Prostate gland (tissue), 2 donors: Measurements from ENCODE around the gene RPA1.

ENCODE experiments used
- POLR2A ChIP-seq: fragments of 450-650 bp; IDR thresholded peaks from one replicate; pipeline ENCODE4 v1.6.1; 2016; ENCODE audit warnings: antibody characterized with exemption, mild to moderate bottlenecking
- POLR2AphosphoS5 ChIP-seq: sonication (generic); formaldehyde crosslinking; IDR thresholded peaks from one replicate; pipeline ENCODE4 v1.6.1; 2017; ENCODE audit warnings: antibody characterized with exemption
- TF ChIP-seq, protein P1 (sequence below), 4 experiments: fragments of 200-600 bp in 2 of 4; fragments of 450-650 bp in 2 of 4; sonication (generic) in 2 of 4; IDR thresholded peaks; 1 replicate in 3 of 4; 2 replicates in 1 of 4; pipeline ENCODE4 v1.5.1; 2016 to 2019; ENCODE audit warnings: antibody characterized with exemption in 4 of 4, mild to moderate bottlenecking in 2 of 4, moderate library complexity in 2 of 4

DNA sequence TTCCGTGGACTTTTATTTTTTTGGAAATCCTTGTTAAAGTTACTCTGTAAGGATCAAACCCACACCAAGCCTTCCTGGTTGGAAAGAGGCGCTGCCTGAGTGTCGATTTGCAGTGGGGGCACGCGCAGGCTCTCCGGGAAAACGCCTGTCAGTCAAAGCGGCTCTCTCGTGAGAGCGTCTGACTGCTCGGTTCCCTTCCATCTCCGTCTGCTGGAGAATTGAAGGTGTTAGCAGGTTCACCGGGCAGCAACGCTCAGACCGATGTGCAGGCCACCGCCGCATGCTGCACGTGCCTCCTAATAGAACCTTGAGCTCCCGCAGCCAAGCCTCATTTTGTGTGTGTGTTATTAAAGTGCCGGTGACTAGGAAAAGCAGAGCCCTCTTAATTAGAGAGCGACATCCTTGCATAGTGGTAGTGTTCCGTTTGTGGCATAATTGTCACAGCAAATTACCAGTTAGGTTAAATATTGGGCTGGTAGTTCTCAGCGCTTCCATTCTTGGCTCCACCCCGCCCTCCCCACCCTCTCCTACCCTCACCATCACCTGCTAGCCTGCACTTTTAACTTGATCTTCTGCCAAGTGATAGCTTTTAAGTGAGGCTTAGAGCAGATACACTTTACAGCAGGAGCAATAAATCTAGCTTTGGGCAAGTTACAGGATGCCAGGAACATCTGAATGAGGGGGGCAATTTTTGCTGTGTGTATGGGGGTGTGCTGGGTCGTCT lies 75.5 kb downstream of the RPA1 start:
- TF ChIP-seq, protein P1, sequence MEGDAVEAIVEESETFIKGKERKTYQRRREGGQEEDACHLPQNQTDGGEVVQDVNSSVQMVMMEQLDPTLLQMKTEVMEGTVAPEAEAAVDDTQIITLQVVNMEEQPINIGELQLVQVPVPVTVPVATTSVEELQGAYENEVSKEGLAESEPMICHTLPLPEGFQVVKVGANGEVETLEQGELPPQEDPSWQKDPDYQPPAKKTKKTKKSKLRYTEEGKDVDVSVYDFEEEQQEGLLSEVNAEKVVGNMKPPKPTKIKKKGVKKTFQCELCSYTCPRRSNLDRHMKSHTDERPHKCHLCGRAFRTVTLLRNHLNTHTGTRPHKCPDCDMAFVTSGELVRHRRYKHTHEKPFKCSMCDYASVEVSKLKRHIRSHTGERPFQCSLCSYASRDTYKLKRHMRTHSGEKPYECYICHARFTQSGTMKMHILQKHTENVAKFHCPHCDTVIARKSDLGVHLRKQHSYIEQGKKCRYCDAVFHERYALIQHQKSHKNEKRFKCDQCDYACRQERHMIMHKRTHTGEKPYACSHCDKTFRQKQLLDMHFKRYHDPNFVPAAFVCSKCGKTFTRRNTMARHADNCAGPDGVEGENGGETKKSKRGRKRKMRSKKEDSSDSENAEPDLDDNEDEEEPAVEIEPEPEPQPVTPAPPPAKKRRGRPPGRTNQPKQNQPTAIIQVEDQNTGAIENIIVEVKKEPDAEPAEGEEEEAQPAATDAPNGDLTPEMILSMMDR (IDR thresholded peaks at IDR 0.05) = no peak
- TF ChIP-seq POLR2AphosphoS5 (no peak), POLR2A (no peak)
